IPS-15b (cell line): ENCODE results near the gene CD1B.
"Not testable (repeated sequence)": the region's sequence is repeated elsewhere in the genome, so short reads cannot be mapped to it uniquely, and the experiment has no call there.

Experiments
- H3K27me3 ChIP-seq: one replicate; pipeline ENCODE4 v1.6.1; 2013; ENCODE audit warnings: low read length; ENCODE audit not compliant: control insufficient read depth, insufficient read depth
- H3K36me3 ChIP-seq: one replicate; pipeline ENCODE4 v1.6.1; 2013; ENCODE audit warnings: low read length; ENCODE audit not compliant: control insufficient read depth, insufficient read depth
- H3K4me1 ChIP-seq: one replicate; pipeline ENCODE4 v1.6.1; 2013; ENCODE audit warnings: mild to moderate bottlenecking, low read length; ENCODE audit not compliant: control insufficient read depth, insufficient read depth
- H3K4me3 ChIP-seq: one replicate; pipeline ENCODE4 v1.5.1; 2013; ENCODE audit warnings: low read depth, low read length
- H3K9ac ChIP-seq: one replicate; pipeline ENCODE4 v1.6.1; 2013; ENCODE audit warnings: low read depth, mild to moderate bottlenecking, low read length
- H3K9me3 ChIP-seq: one replicate; pipeline ENCODE4 v1.6.1; 2013; ENCODE audit warnings: mild to moderate bottlenecking, low read length; ENCODE audit not compliant: control insufficient read depth, insufficient read depth

The CD1B gene

DNA sequence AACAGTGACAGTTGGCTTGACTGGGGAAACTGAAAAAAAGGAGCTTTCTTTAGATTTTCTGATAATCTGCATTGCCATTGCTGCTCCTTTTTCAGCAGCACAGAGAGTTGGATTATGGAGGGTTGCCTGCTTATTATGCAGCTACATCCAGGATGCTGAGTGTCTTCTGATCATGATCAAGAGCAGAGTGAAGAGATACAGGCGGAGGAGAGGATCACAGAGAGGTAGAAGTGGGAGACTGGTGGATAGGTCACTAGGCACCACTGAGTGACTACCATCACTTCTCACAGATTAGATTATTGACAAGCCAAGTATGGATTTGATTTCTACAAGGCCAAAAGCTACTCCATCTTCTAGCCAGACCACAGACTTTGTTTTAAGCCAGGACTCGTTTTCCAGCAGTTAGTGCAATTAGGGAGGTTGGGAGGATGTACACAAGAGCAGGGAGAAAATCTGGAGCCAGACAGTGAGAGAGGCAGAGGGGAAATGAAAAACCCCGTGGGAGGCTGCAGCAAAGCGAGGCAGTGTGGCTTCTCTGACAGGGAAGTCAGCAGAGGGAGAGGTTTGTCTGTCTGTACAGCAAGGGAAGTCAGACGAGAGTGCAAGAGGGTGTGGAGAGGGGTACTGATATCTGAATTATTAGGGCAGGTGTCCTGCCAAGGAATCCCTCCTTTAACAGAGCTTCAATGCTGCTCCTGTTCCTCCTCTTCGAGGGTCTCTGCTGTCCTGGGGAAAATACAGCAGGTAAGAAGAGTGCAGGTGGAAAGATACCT, 22.2 kb upstream of the CD1B start, which contains the start of gene CD1E:
Gene CD1E (plus strand): TSS at position 592 of the 773 bp plus-strand sequence. CDS start 95 bp downstream, at position 687.
- Histone ChIP-seq H3K9ac (peak within 1 kb of the TSS; percentile 30), H3K4me1 (no peaks in the 10 kb centered on the region), H3K27me3 (no peaks in the 10 kb centered on the region), H3K4me3 (no peak within 1 kb of the TSS), H3K9me3 (no peaks in the 10 kb centered on the region), H3K36me3 (no peaks in the 10 kb centered on the region)

DNA sequence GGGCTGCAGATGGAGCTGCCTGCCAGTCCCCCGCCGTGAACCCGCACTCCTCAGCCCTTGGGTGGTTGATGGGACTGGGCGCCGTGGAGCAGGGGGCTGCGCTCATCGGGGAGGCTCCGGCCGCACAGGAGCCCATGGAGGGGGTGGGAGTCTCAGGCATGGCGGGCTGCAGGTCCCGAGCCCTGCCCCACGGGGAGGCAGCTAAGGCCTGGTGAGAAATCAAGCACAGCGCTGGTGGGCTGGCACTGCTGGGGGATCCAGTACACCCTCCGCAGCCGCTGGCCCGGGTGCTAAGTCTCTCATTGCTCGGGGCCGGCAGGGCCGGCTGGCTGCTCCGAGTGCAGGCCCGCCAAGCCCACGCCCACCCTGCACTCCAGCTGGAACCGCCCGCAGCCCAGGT, 17.6 kb upstream of the CD1B start:
- H3K9ac ChIP-seq, H3K36me3 ChIP-seq, H3K27me3 ChIP-seq, H3K9me3 ChIP-seq, H3K4me1 ChIP-seq, H3K4me3 ChIP-seq: not testable (repeated sequence)

DNA sequence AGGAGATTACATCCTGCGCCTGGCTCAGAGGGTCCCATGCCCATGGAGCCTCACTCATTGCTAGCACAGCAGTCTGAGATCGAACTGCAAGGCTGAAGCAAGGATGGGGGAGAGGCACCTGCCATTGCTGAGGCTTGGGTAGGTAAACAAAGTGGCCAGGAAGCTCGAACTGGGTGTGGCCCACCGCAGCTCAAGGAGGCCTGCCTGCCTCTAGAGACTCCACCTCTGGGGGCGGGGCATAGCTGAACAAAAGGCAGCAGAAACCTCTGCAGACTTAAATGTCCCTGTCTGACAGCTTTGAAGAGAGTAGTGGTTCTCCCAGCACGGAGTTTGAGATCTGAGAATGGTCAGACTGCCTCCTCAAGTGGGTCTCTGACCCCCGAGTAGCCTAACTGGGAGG, 5.1 kb upstream of the CD1B start:
- H3K36me3 ChIP-seq, H3K9ac ChIP-seq, H3K4me3 ChIP-seq, H3K4me1 ChIP-seq, H3K27me3 ChIP-seq, H3K9me3 ChIP-seq: not testable (repeated sequence)

DNA sequence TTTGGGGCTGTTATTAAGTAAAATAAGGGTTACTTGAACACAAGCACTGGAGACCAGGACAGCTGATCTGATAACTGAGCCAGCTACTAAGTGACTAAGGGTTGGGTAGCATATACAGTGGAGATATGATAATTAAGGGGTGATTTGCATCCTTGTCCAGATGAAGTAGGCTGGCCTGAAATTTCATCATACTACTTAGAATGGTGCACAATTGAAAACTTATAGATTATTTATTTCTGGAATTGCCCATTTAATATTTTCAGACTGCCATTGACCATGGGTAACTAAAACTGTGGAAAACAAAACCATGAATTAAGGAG, 3.8 kb upstream of the CD1B start:
- H3K4me3 ChIP-seq, result no peak overlapping the region
- H3K36me3 ChIP-seq, result no peaks in the 10 kb centered on the region
- no peaks in the 10 kb centered on the region for H3K27me3 ChIP-seq
- H3K4me1 ChIP-seq, result no peaks in the 10 kb centered on the region
- no peaks in the 10 kb centered on the region for H3K9me3 ChIP-seq
- H3K9ac ChIP-seq, result no peak overlapping the region

DNA sequence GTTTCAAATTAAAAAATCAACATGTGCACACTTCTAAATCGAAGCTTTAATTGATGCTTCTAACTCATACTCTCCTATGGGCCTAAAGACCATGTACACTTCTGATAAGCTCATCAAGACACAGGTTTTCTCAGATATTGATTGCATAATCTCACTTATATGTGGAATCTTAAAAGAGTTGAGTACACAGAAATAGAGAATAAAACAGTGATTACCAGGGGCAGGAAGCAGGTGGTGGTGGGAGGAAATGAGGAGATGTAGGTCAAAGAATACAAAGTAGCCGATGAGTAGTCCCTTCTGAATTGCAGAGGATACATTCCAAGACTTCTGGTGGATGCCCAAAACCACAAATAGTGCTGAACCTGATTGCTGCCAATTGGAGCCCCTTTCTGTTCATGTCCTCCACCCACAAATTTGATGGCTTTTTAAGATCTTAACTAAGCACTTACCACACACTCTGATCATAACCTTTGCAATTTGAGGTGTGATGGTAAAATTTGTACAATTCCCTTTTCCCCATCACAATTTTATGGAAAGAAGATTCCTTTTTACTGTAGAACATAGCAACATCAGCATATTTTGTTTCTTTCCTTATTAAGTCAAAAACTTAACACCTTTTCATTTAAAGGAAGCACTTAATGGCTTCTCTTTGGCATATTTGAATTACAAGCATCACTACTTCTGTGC, 3.3 kb upstream of the CD1B start:
- Histone ChIP-seq H3K9ac (no peak overlapping the region), H3K27me3 (no peaks in the 10 kb centered on the region), H3K9me3 (no peaks in the 10 kb centered on the region), H3K4me1 (no peaks in the 10 kb centered on the region), H3K4me3 (no peak overlapping the region), H3K36me3 (no peaks in the 10 kb centered on the region)

DNA sequence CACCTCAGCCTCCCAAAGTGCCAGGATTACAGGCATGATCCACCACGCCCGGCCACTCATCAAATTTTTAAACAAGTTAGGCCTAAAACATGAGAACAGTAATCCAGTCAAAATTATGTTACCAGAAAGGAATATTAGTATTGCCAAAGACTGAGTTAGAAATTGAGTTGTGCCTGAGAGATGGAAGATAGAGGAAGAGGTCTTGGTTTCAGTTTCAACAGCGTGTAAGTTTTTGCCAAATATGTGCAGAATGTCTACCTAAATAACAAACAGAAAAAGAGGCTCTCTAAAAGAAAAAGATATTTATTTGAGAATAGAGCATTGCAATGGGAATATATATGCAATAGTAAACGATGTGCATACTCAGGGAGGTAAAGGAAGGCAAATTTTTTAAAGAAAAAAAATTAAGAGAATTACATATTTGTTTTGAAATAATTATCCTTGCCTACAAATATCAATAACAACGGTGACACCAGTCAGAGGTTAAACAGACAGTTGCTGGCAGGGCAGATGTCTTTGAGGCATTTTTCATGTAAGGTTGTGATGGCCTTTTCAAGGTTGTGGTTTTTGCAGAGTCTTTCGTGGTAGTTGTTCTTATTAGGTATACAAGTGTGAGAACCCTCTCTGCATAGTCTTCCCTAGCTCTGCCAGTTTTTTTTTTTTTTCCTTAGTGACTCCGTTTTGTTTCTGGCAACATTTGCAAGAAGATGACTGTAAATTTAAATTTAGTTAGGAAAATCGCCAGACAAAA, 2.2 kb upstream of the CD1B start:
- Histone ChIP-seq H3K27me3 (no peaks in the 10 kb centered on the region), H3K4me3 (no peak overlapping the region), H3K4me1 (no peaks in the 10 kb centered on the region), H3K9me3 (no peaks in the 10 kb centered on the region), H3K36me3 (no peaks in the 10 kb centered on the region), H3K9ac (no peak overlapping the region)

DNA sequence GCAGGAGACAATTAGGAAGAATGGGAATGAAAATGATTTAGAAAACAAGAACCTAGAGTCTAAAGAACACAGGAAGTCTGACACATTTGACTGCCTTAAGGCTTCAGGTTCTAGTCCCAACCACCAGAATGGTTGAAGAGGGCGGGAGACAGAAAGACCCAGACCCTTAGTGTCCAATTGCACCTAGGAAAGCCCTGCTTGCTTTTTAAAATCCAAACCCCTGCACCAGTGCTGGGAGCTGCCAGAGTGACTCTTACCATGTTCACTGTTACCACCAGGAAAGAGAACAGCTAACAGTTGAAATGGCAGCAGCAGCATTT, 265 bp downstream of the CD1B start:
- Histone ChIP-seq H3K9me3 (no peaks in the 10 kb centered on the region), H3K36me3 (no peaks in the 10 kb centered on the region), H3K9ac (no peak overlapping the region), H3K4me1 (no peaks in the 10 kb centered on the region), H3K4me3 (no peak overlapping the region), H3K27me3 (no peaks in the 10 kb centered on the region)

DNA sequence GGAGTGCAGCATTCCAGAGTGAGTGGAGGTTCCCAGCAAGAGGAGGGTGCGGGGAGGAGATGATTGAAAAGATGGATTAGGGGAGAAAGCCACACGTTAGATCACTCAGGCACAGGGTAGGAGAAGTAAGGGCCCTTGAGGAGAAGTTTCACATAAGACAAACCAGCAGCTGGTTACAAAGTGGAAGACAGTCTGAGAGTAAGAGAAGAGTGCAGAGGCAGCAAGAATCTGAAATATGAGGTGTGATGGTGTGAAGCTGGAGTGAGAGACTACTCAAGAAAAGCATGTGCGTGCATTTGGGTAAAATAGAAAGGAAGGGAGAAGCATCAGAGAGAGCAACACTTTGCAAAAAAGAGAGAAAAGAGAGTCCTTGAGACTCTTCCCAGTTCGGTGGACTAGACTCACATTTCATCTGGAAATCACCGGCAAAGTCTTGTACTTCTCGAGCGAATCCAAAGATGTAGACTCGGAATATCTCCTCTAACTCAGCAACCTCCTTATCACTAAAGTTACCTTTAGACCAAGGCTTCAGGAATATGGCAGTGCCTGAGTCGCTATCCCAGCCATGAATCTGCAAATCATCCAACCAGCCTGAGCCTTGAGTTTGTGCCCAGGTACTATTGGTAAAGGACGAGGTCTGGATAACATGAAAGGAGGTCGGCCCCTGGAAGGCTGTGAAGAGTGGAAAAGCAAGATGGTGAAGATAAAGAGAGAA, 783 bp downstream of the CD1B start:
- H3K36me3 ChIP-seq, result no peaks in the 10 kb centered on the region
- H3K4me1 ChIP-seq, result no peaks in the 10 kb centered on the region
- no peak overlapping the region for H3K9ac ChIP-seq
- no peak overlapping the region for H3K4me3 ChIP-seq
- no peaks in the 10 kb centered on the region for H3K9me3 ChIP-seq
- H3K27me3 ChIP-seq, result no peaks in the 10 kb centered on the region

DNA sequence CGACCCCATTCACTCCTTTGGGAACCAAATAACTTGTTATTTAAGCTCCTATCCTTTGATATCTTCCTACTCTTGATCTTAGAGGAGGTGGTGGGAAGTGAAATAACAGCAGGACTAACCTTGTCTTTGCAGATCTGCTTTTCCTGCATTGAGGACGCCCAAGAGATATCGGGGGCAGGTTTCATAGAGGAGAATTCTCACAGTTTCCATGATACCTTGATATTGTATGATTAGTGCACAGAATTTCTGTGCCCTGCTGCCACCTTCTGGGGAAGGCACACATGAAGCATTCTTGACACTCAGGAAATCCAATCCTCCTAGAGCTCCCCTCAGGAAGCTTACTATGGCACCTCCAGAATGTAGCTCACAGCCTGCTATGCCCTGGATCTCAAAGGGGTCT, 1.6 kb downstream of the CD1B start:
- Histone ChIP-seq H3K9ac (no peak overlapping the region), H3K27me3 (no peaks in the 10 kb centered on the region), H3K36me3 (no peaks in the 10 kb centered on the region), H3K9me3 (no peaks in the 10 kb centered on the region), H3K4me1 (no peaks in the 10 kb centered on the region), H3K4me3 (no peak overlapping the region)

DNA sequence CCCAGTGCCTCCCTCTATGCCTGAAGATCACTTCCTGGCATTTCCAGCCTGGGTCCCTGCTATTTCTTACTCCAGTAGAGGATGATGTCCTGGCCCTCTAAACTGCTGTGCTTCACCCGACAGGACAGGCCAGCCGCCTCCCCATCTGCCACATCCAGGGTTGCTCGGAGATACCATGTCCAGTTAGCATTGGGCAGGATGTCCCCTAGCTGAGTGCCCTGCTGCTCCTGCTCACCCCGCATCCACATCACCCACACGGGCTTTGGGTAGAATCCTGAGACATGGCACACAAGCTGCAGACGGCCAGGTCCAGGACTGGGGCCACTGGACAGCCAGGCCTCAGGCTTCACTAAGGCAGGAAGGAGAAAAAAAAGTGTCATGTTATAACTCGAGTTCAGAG, 2.0 kb downstream of the CD1B start:
- Histone ChIP-seq H3K36me3 (no peaks in the 10 kb centered on the region), H3K9me3 (no peaks in the 10 kb centered on the region), H3K27me3 (no peaks in the 10 kb centered on the region), H3K4me3 (no peak overlapping the region), H3K4me1 (no peaks in the 10 kb centered on the region), H3K9ac (no peak overlapping the region)

DNA sequence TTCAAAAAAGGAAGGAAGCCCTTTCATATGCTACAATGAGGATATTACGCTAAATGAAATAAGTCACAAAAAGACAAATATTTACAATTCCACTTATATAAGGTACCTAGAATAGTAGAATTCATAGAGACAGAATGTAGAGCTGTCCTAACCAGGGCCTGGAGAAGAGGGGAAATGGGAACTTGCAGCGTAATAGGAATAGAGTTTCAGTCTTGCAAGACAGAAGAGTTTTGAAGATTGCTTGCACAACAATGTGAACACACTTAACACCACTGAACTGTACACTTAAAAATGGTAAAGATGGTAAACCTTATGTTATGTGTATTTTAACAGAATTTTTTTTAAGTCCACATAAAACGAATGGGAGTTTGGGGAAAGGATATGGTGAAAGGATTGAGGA, 2.9 kb downstream of the CD1B start:
- Histone ChIP-seq H3K9me3 (no peaks in the 10 kb centered on the region), H3K4me1 (no peaks in the 10 kb centered on the region), H3K4me3 (no peak overlapping the region), H3K9ac (no peak overlapping the region), H3K27me3 (no peaks in the 10 kb centered on the region), H3K36me3 (no peaks in the 10 kb centered on the region)
